ENCODE data around the gene C1QBP.

The C1QBP gene

GRCh38 chr17:5418858-5419355 lies 20.0 kb downstream of the C1QBP start:
- peak overlapping the region; percentile 10 for H2AFZ ChIP-seq (ENCODE audit: low read depth, low read length, severe bottlenecking)
- peak overlapping the region; percentile 91 for H3K9ac ChIP-seq (ENCODE audit: low read length)
- peak overlapping the region; percentile 90 for H3K27ac ChIP-seq (ENCODE audit: low read depth, low read length)
- H3K9me2 ChIP-seq (replicated peaks; ENCODE audit: insufficient read depth, low read length), result no peaks in the 10 kb centered on the region
- peak overlapping the region; percentile 89 for H3K4me3 ChIP-seq (ENCODE audit: insufficient read depth, low read length, poor library complexity, severe bottlenecking)
- H3K36me3 ChIP-seq (ENCODE audit: low read length), result peaks cover 27% of the 10 kb centered on the region
- peaks cover 77% of the 10 kb centered on the region for H3K79me2 ChIP-seq (ENCODE audit: insufficient read depth, low read length)
- H3K4me2 ChIP-seq (ENCODE audit: low read depth, low read length, poor library complexity, severe bottlenecking), result peak overlapping the region; percentile 74
- peaks cover 7% of the 10 kb centered on the region; the same call in 1 of the 2 replicates for H4K20me1 ChIP-seq (ENCODE audit: low read depth, low read length)
- H3F3A ChIP-seq (ENCODE audit: insufficient read depth), result peaks cover 10% of the 10 kb centered on the region
- no peak for TF ChIP-seq EZH2phosphoT487 (conservative IDR thresholded peaks at IDR 0.05; ENCODE audit: low read length)
- no peak for TF ChIP-seq CTCF (IDR thresholded peaks at IDR 0.05; ENCODE audit: insufficient read depth, low read length, poor library complexity, severe bottlenecking)
- no peaks in the 10 kb centered on the region for H3K9me3 ChIP-seq (ENCODE audit: insufficient read depth, low read length)
- no peaks in the 10 kb centered on the region for H3K27me3 ChIP-seq (ENCODE audit: low read length)

GRCh38 chr17:5416901-5417300 lies 22.1 kb downstream of the C1QBP start:
- H3K9me2 ChIP-seq (replicated peaks; ENCODE audit: insufficient read depth, low read length), result no peaks in the 10 kb centered on the region
- H3F3A ChIP-seq (ENCODE audit: insufficient read depth), result peaks cover 10% of the 10 kb centered on the region
- H3K9ac ChIP-seq (ENCODE audit: low read length), result peak overlapping the region; percentile 11; the same call in 1 of the 2 replicates
- peaks cover 86% of the 10 kb centered on the region for H3K79me2 ChIP-seq (ENCODE audit: insufficient read depth, low read length)
- H3K36me3 ChIP-seq (ENCODE audit: low read length), result peaks cover 33% of the 10 kb centered on the region
- peak overlapping the region; percentile 74 for H3K4me2 ChIP-seq (ENCODE audit: low read depth, low read length, poor library complexity, severe bottlenecking)
- no peak overlapping the region; the same call in 1 of the 2 replicates for H3K27ac ChIP-seq (ENCODE audit: low read depth, low read length)
- H3K9me3 ChIP-seq (ENCODE audit: insufficient read depth, low read length), result no peaks in the 10 kb centered on the region
- H2AFZ ChIP-seq (ENCODE audit: low read depth, low read length, severe bottlenecking), result no peak overlapping the region
- H3K27me3 ChIP-seq (ENCODE audit: low read length), result no peaks in the 10 kb centered on the region
- H4K20me1 ChIP-seq (ENCODE audit: low read depth, low read length), result peaks cover 7% of the 10 kb centered on the region; the same call in 1 of the 2 replicates
- H3K4me3 ChIP-seq (ENCODE audit: insufficient read depth, low read length, poor library complexity, severe bottlenecking), result peak overlapping the region; percentile 4
- TF ChIP-seq EZH2phosphoT487 (conservative IDR thresholded peaks at IDR 0.05; ENCODE audit: low read length), result no peak
- TF ChIP-seq CTCF (IDR thresholded peaks at IDR 0.05; ENCODE audit: insufficient read depth, low read length, poor library complexity, severe bottlenecking), result no peak

GRCh38 chr17:5413682-5414081 lies 25.3 kb downstream of the C1QBP start:
- Histone ChIP-seq H4K20me1 (ENCODE audit: low read depth, low read length) (peaks cover 11% of the 10 kb centered on the region; the same call in 1 of the 2 replicates), H3K9me2 (replicated peaks; ENCODE audit: insufficient read depth, low read length) (no peaks in the 10 kb centered on the region), H3K4me3 (ENCODE audit: insufficient read depth, low read length, poor library complexity, severe bottlenecking) (no peak overlapping the region), H3F3A (ENCODE audit: insufficient read depth) (peaks cover 4% of the 10 kb centered on the region), H3K79me2 (ENCODE audit: insufficient read depth, low read length) (peaks cover 74% of the 10 kb centered on the region), H3K36me3 (ENCODE audit: low read length) (peaks cover 51% of the 10 kb centered on the region), H3K9me3 (ENCODE audit: insufficient read depth, low read length) (no peaks in the 10 kb centered on the region), H3K9ac (ENCODE audit: low read length) (no peak overlapping the region), H2AFZ (ENCODE audit: low read depth, low read length, severe bottlenecking) (no peak overlapping the region), H3K27me3 (ENCODE audit: low read length) (no peaks in the 10 kb centered on the region), H3K27ac (ENCODE audit: low read depth, low read length) (no peak overlapping the region), H3K4me2 (ENCODE audit: low read depth, low read length, poor library complexity, severe bottlenecking) (no peak overlapping the region)
- TF ChIP-seq CTCF (IDR thresholded peaks at IDR 0.05; ENCODE audit: insufficient read depth, low read length, poor library complexity, severe bottlenecking), result no peak
- no peak for TF ChIP-seq EZH2phosphoT487 (conservative IDR thresholded peaks at IDR 0.05; ENCODE audit: low read length)
